Stimulated activated naive CD4-positive, alpha-beta T cell treated with Interleukin-2 at 50 U/mL for 16 hours (primary cell): ENCODE measurements around the gene UBA1.

ENCODE experiments used
- DNase-seq: peaks from one replicate; lab custom pipeline; 2025; lab: John Stamatoyannopoulos, UW

The UBA1 gene

DNA sequence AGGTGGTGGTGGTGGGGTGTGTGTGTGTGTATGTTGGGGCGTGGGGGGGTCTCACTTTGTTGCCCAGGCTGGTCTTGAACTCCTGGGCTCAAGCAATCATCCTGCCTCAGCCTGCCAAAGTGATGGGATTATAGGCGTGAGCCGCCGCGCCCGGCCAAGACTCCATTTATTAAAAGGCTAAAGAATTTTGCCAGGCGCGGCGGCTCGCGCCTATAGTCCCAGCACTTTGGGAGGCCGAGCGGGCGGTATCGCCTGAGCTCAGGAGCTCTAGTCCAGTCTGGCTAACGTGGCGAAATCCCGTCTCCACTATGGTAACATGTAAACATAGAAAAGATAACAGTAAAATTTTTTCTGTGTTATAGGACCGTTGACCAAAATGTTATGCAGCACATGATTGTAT lies 3.7 kb upstream of the UBA1 start:
- no peak for DNase-seq

DNA sequence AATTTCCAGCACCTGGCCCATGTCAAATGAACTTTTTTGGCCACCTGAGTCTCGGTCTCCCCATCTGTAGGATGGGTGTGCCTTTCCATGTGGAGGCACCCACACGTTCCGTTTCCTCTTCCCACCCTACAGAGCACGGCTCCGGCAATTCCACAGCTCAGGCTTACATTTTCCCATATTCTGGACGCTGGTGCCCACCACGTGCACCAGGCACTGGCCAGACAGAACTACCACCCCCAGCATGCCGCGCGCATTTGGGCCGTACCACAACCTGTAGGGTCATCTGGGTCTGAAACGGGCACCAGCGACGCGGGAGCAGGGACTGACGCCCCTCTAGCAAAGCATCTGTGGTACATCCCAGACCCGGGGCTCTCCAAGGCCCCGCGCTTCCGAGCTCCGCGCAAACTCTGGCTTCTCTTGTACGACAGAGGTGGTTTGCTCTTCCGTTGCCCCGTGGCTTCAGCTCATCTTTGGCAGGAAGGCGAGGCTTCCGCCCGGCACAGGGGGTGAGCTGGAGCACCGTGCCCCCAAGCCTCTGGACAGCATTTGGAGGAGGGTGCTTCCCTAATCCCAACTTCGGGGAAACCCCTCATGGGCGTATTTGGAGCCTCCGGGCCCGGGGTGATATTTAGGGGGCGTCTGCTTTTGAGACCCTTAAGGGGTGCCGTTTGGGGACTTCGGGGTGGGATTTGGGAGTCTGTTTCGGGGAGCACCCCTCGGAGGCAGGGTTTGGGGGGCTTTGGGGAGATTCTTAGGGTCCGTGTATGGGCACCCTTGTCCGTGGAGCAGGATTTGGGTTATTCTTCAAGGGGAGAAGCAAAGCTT lies 3.0 kb upstream of the UBA1 start:
- peak; percentile 80 for DNase-seq

DNA sequence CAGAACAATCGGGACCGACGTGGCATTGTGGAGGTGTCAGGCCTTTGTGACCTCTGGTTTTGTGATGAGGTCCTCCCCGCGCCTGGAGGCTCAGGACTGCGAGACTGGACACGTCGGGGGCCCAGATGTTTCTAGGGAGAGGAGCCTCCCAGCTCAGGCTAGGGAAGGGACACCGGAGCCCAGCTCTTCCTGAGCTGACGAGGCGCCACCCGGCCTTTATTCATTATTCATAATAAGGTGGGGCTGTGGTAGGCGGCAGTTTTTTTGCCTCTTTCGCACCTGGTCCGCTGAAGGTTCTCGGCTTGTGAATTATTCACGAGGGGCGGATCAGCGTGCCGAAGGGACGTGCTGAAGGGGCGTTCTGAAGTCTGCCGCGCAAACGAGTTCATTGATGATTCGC lies 2.3 kb upstream of the UBA1 start:
- peak; percentile 60 for DNase-seq

DNA sequence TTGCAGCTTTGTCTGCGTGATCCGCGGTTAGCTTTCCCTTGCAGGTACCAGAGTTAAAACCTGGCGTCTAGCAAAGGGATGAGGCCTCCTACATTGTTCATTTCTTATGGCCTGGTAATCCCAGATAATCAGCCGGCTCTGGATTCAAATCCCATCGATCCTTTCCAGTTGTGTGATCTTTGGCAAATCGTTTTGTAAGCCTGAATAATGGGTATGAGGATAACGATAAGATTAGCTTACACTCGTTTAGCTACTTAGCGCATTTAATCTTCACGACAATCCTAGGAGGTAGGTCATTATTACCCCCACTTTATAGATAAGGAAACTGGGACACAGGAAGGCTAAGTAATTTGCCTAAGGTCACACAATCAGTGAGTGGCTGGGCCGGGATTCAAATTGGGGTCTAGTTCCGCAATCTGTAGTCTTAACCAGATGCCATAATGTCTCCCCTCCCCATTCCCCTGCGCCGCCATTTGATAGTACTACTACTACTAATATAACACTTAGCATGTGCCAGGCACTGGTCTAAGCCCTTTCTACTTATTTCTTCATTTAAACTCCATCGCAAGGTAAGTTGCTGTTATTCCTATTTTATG lies 1.7 kb upstream of the UBA1 start:
- no peak for DNase-seq

DNA sequence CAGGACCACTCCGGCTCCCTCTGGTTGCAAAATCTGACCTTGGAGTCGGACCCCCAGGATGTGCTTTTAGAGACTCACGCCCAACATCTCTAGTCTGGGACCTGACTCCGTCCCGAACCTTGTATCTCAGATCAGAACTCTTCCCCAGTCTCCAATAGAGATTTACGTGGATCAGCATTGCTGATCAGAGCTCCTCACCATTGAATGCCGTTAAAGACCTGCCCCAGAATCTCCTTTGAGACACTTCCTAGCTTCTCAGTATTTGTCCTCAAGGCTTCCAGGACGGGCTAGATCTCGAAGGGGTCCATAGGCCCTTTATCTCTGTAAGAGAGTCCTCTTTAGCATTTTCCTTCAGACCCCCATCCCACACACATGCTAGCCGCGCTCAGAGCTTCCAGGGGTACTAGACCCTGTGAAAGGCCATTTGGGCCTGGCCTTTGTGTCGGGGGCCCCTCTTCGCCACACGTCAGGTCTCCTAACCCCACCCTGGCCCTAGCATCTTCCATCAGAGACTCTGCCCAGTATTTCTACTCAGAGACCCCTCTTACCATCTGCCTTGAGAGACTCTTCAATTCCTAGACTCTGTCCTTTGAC lies 662 bp downstream of the UBA1 start:
- no peak for DNase-seq

DNA sequence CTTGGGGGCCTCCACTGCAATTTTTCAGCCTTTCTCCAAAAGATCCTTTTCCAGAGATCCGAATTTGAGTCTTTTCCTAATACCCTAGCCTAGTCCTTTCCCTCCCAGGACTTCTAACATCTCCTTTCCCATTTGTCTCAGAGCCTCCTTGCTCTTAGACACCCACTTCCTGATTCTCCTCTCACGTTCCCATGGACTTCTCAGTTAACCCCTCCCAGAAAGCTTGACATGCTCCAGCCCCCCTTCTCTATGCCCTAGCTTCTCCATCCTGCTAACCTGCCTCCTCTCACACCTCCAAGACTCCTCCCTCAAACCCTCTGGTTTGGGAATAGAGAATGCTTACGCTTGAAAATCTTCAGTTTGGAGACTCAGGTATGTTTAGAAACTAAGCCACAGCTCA lies 2.5 kb downstream of the UBA1 start:
- DNase-seq: no peak

DNA sequence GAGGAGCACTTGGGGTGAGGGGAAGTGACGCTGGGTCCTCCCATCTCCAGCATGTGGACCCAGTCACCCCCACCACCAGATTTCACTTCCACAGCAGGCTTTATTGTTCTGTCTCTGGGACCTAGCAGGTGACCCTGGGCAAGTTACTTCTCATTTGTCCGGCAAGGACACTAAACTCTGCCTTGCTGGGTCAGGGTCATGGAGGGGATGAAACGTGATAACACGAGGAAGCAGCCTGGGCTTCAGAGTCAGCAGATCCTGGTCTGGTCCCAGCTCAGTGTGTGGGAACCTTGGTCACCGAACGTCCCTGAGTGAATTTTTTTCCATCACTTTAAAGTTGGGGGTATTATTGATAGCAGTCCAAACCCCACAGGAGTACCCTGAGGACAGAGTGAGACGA lies 3.9 kb downstream of the UBA1 start:
- DNase-seq: no peak

DNA sequence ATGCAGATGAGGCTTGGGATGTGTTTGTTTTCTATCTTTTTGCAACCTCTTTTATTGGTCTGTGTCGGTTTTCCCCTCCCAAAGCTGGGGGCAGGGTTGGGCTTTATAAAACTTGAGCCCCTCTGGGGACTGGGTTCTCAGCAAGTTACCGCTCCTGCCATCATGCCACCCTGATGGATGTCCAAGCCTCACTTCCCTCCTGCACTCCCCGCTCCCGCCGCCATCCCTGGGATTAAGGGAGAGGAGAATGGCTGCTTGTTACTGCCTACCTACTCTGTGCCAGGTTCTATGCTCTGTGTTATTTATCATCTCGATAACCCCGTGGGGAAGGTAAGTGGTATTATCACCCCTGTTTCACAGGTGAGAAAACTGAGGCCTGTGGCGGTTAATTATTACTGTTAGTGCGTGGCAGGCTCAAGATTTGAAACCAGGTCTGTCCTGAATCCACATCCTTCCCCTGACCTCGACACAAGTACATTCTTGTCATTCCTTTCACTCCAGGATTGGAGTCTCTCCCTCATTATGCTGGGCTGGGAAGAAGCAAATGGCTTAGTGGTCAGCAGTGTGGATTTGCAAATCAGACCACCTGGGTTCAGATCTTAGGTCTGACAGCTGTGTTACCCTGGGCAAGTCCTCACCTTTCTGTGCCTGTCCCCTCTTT lies 4.5 kb downstream of the UBA1 start:
- no peak for DNase-seq

DNA sequence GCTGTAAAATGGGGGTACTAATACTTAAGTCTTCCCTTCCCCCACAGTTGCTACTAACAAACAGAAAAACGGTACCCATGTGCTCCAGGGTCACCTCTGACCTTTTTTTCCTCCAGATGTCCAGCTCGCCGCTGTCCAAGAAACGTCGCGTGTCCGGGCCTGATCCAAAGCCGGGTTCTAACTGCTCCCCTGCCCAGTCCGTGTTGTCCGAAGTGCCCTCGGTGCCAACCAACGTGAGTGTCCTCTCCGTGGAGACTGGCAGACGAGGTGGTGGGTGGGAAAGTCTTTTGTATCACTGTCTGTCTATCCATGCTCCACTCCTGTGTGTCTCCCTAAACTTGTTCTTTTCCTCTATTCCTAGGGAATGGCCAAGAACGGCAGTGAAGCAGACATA lies 5.1 kb downstream of the UBA1 start:
- no peak for DNase-seq

DNA sequence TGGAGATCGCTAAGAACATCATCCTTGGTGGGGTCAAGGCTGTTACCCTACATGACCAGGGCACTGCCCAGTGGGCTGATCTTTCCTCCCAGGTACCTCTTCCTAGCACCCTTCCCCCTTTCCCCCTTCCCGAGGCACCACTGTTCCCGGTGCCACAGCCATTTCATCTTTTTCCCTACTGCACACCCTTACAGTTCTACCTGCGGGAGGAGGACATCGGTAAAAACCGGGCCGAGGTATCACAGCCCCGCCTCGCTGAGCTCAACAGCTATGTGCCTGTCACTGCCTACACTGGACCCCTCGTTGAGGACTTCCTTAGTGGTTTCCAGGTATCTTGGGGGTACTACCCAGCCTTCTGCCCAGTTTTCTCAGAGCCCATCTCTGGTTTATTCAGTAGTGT lies 5.7 kb downstream of the UBA1 start:
- DNase-seq: no peak

DNA sequence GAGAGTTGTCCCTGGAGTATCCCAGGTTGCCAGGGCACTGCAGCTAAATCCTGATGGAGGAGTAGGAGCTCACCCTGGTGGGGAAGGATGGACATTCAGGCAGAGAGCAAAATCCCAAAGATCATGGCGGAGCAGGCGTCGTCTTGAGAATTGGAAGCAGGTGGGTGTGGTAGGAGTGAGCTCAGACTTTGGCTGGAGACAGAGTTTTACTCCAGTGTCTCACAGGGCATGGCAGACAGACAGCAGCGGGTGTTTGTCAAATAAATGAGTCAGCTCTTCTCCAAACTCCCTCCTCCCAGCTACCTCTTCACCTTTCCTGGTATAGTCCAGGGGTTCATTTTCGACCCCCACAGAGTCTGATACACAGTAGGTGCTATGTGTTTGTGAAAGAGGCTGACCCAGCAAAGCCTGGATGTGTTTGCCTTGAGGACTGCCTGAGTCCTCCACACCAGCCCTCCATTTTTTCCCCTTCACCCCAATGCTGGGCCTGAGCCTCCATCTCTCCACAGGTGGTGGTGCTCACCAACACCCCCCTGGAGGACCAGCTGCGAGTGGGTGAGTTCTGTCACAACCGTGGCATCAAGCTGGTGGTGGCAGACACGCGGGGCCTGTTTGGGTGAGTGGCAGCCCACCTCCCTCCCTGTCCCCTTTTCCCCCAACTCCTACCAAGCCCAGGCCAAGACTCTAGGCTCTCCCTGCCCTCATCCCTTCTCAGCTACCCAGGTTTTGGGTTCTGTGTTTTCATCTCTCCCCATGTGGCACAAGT lies 6.9 kb downstream of the UBA1 start:
- DNase-seq: no peak

DNA sequence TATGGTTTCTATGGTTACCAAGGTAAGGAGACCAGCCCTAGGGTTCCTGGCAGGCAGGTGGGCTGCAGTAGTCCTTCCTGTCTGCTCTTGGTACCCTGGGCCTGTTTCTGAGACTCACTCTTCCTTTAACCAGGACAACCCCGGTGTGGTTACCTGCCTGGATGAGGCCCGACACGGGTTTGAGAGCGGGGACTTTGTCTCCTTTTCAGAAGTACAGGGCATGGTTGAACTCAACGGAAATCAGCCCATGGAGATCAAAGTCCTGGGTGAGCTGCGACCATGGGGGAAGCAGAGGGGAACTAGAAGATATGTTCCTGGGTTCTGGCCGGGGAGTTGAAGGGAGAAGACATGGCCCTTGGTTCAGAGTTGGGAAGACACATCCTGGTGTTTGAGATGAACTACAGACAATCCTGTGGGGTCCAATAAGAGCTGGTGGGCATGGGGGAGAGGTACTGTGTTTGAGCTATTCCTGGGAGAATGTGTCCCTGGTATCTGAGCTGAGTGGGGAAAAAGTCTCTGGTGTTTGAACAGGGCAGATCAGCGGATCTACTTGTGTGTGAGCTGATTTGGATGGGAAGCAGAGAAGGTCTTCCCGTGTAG lies 7.8 kb downstream of the UBA1 start:
- DNase-seq: no peak

DNA sequence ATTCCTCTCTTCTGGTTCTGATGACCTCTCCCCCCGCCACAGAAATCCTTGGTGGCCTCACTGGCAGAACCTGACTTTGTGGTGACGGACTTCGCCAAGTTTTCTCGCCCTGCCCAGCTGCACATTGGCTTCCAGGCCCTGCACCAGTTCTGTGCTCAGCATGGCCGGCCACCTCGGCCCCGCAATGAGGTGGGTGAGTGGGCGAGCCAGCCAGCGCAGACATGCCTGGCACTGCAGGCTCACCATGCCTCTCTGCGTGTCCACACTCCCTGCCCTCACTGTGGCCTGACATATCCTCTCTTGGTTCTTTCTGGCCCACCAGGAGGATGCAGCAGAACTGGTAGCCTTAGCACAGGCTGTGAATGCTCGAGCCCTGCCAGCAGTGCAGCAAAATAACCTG lies 8.7 kb downstream of the UBA1 start:
- DNase-seq: no peak

DNA sequence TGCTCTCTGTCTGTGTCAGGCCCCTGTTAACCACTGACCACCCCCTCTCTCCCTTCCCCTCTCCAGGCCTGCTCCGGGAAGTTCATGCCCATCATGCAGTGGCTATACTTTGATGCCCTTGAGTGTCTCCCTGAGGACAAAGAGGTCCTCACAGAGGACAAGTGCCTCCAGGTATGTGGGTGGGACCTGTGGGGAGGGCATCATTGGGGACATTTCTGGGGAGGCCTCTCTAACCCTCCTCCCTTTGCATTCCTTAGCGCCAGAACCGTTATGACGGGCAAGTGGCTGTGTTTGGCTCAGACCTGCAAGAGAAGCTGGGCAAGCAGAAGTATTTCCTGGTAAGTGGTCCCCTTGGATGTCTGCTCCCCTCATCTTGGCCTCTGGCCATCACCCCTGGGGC lies 9.2 kb downstream of the UBA1 start:
- no peak for DNase-seq

DNA sequence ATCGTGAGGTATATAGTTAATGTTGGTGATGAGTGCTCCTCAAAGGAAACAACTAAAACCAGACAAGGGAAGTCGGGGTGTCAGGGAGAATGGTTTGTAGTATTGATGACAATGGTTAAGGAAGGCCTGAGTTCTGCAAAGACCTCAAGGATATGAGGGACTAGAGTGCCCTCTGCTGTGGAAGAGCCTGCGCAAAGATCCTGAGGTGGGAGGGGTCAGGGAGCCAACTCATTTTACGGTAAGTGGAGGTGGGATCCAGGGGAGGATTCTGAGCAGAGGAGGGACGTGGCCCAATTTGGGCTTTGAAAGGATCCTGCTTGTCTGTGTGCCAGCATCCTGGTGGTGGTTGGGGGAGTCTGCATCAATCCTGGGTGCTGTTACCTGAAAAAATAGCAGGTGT lies 11.3 kb downstream of the UBA1 start:
- no peak for DNase-seq

DNA sequence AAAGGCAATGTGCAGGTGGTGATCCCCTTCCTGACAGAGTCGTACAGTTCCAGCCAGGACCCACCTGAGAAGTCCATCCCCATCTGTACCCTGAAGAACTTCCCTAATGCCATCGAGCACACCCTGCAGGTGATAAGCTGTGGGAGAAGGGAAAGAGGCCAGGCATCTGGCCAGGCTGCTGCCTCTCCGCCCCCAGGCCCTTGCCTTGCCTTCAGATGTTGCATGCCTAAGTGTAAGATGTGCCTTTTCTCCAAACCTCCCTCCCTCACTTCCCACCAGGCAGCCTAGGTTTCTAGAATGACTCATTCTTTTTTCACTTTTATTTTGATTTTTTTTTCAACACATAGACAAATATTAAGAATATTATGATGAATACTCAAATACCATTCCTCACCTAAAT lies 12.7 kb downstream of the UBA1 start:
- DNase-seq: no peak

DNA sequence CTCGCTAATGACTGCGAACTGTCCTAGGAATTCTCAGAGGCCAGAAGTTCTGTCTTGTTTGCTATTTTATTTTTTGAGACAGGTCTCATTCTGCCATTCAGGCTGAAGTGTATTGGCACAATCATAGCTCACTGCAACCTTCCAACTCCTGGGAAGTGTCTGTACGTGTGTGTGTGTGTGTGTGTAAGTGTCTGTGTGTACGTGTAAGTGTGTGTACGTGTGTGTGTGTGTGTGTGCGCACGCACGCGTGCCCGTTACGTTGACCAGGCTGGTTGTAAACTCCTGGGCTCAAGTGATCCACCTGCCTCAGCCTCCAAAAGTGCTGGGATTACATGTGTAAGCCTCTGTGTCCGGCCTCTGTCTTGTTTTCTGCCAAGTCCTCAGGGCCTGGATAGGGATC lies 14.5 kb downstream of the UBA1 start:
- no peak for DNase-seq

DNA sequence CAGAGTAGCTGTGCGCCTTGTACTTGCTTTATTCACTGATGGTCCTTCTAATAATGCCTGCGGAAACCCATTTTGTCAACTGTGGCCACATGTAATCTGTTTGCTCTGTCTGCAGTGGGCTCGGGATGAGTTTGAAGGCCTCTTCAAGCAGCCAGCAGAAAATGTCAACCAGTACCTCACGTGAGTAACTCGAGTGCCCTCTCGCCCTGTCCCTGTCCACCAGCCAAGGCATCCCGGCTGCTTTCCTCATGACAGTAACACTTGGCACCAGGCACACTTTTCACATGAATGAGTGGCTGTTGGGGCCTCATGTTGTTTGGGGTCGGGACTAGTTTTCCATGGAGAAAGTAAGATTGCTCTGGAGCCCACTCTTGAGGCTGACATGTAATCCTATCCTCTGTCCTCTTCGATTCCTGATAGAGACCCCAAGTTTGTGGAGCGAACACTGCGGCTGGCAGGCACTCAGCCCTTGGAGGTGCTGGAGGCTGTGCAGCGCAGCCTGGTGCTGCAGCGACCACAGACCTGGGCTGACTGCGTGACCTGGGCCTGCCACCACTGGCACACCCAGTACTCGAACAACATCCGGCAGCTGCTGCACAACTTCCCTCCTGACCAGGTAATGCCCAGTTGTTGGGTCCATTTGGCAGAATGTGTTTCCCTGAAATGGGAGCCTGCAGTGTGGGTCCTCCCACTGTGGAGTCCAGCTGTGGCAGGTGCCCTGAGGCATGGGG lies 16.0 kb downstream of the UBA1 start:
- DNase-seq: no peak

DNA sequence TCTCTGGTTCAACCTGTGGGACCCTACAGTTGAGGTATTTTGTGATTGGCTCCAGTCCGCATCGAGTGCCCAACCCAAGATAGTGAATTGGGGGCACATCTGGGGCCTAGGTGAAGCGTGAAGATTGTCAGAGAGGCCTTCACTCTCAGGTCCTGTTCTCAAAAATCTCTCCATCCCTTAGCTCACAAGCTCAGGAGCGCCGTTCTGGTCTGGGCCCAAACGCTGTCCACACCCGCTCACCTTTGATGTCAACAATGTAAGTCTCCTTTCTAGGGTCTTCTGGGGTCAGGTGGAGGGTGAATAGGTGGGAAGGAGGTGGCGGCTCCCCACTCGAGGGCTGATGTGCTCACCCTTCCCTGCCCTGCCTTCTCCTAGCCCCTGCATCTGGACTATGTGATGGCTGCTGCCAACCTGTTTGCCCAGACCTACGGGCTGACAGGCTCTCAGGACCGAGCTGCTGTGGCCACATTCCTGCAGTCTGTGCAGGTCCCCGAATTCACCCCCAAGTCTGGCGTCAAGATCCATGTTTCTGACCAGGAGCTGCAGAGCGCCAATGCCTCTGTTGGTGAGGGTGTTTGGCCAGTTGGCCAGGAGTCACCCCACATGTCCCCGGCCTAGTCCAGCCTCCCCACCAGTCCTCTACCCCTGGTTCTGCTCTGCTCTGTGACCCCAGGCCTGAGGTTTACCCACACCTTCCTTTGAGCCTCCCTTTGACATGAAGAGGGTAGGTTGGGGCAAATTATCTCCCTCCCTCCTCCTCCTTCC lies 17.2 kb downstream of the UBA1 start:
- no peak for DNase-seq
